Activated CD4-positive, alpha-beta T cell treated with anti-CD3 and anti-CD28 coated beads for 24 hours (primary cell): Measurements from ENCODE around the gene ZNF500.

Experiments used
- DNase-seq, 2 donors: peaks; one replicate each; pipeline ENCODE4 v3.0.0-alpha.2; 2020; ENCODE audit warnings: low read depth in 2 of 2

ZNF500 gene

GRCh38 chr16:4704913-4705312 lies 62.0 kb downstream of the ZNF500 start:
- DNase-seq: no peak

GRCh38 chr16:4704491-4704890 lies 62.5 kb downstream of the ZNF500 start:
- no peak for DNase-seq

- DNase-seq: no peak
Measured at GRCh38 chr16:4703906-4704305, 63.1 kb downstream of the ZNF500 start.

- DNase-seq: no peak
Measured at GRCh38 chr16:4702466-4702808, 64.5 kb downstream of the ZNF500 start.

GRCh38 chr16:4701791-4702465 lies 65.0 kb downstream of the ZNF500 start:
- DNase-seq: no peak

GRCh38 chr16:4700997-4701743 lies 65.8 kb downstream of the ZNF500 start:
- DNase-seq: no peak

GRCh38 chr16:4700380-4700996 lies 66.5 kb downstream of the ZNF500 start:
- DNase-seq: no peak

GRCh38 chr16:4699046-4699556 lies 67.9 kb downstream of the ZNF500 start:
- DNase-seq: no peak

GRCh38 chr16:4698321-4699045 lies 68.5 kb downstream of the ZNF500 start:
- DNase-seq: no peak
